D721Med (cell line): ENCODE measurements around the gene FOXO6.
A peak's percentile ranks its signal among the peaks of the same experiment; 100 is the strongest.

Experiments used
- DNase-seq: peaks from one replicate; pipeline ENCODE4 v3.0.0; 2011; ENCODE audit warnings: low spot score; ENCODE audit not compliant: insufficient read length
- FAIRE-seq: peaks from 2 replicates; lab custom pipeline; 2011; peaks lifted over from hg19 to GRCh38; lab: Jason Lieb, UNC
- CTCF ChIP-seq: IDR thresholded peaks from 2 replicates; pipeline ENCODE4 v1.5.1; 2012; ENCODE audit warnings: mild to moderate bottlenecking, control low read depth; ENCODE audit not compliant: insufficient read depth; ENCODE audit errors: missing control alignments

FOXO6 gene

GRCh38 chr1:41322835-41323234, 38.4 kb upstream of the FOXO6 start:
- DNase-seq (no peak), FAIRE-seq (no peak)
- peak; percentile 63 for TF ChIP-seq CTCF

- DNase-seq: no peak
- no peak for FAIRE-seq
- TF ChIP-seq CTCF: no peak
These were observed 38.0 kb upstream of the FOXO6 start for GRCh38 chr1:41323243-41323642.

DNA sequence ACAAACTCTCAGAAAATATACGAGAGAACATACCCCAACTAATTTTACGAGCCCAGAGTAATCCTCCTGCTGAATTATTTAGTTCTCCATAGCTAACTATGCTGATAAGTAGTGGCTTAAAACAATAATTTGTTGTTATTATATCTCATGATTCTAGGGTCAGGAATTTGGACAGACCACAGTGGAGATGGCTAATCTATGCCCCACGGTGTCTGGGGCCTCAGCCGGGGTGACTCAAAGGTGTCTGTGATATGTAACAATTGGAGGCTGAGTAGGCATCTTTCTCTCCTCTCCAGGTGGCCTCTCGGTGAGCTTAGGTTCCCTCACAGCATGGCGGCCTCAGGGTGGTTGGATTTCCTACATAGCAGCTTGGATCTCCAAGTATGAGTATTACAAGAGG, 35.4 kb upstream of the FOXO6 start:
- DNase-seq (no peak), FAIRE-seq (no peak)
- TF ChIP-seq CTCF: no peak

DNA sequence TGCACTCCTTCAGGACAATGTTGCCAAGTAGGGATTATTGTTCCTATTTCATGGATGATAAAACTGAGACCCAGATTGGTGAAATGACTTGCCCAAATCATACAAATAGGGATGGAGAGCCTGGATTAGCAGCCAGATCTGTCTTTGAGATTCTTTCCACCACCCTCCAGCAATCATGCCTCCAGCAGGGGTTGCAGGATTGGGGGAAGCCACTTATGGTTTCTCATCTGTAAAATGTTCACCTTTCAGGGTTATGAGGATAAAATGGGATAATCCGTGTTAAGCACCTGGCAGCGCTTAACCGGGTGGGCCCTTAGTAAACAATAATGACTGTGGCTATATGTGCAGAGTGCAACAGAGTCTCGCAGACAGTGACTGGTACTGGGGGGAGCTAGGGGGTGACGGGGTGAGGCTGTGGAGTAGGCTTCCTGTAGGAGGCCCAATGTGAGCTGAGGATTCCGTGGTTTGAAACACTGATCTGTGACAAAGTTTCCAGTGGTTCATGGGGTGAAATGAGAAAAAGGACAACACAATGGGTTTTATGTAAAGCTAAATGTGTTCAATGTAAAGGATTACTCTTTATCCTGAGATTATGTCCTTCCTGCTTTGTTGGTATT, 33.7 kb upstream of the FOXO6 start:
- DNase-seq: peak; percentile 63
- peak; percentile 93 for FAIRE-seq

GRCh38 chr1:41328001-41328615, 33.1 kb upstream of the FOXO6 start:
- DNase-seq (no peak), FAIRE-seq (no peak)

More for the DNA sequence above, 33.7 kb upstream of the FOXO6 start:
- TF ChIP-seq CTCF: no peak

DNA sequence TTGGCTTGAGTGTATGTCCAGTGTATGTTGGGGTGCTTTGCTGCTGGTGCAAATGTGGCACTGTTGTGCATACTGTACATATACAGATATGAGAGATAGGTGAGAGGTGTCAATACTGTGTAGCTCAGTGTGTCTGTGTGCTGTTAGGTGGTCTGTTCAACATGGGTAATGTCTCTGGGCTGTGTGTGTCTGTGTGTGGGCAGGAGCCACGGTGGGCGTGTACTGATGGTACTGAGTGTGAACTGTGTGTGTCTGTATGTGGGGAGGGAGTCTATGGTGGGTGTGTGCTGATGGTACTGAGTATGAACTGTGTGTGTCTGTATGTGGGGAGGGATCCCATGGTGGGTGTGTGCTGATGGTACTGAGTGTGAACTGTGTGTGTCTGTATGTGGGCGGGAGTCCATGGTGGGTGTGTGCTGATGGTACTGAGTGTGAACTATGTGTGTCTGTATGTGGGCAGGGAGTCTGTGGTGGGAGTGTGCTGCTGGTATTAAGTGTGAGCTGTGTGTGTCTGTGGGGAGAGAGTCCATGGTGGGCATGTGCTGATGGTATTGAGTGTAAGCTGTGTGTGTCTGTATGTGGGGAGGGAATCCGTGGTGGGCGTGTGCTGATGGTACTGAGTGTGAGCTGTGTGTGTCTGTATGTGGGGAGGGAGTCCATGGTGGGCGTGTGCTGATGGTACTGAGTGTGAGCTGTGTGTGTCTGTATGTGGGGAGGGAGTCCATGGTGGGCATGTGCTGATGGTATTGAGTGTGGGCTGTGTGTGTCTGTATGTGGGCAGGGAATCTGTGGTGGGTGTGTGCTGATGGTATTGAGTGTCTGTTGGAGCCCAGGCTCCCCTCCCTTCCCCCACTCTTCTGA, 32.2 kb upstream of the FOXO6 start:
- FAIRE-seq: no peak
- DNase-seq: no peak
- TF ChIP-seq CTCF: no peak

More at GRCh38 chr1:41328001-41328615, 33.1 kb upstream of the FOXO6 start:
- TF ChIP-seq CTCF: no peak
